H1 (cell line): ENCODE measurements around the gene PPFIBP2. TPM values are rescaled to one million over a fixed set of nuclear protein-coding genes. Genes with fewer than 3 reads are reported as not detected.

Source experiments
- CTCF ChIA-PET: fragments of 300-600 bp; sonication (Branson Sonifier 250); formaldehyde crosslinking; loops from one replicate; lab custom pipeline; 2021; ENCODE audit not compliant: partially characterized antibody; lab: Charles Lee
- POLR2A ChIA-PET: fragments of 300-600 bp; sonication (Branson Sonifier 250); formaldehyde crosslinking; loops from one replicate; lab custom pipeline; 2021; ENCODE audit warnings: inconsistent platforms; ENCODE audit not compliant: partially characterized antibody; lab: Charles Lee
- DNase-seq, 2 experiments: peaks; one replicate each; pipeline versions ENCODE4 v3.0.0 to v3.0.0-alpha.2; 2010 to 2022; ENCODE audit warnings: low spot score in 2 of 2, low read depth in 1 of 2, mixed read lengths in 1 of 2
- FAIRE-seq: peaks from 2 replicates; lab custom pipeline; 2011; peaks lifted over from hg19 to GRCh38; lab: Jason Lieb, UNC
- H2AFZ ChIP-seq: 2 replicates; pipeline ENCODE4 v1.8.1; 2012; ENCODE audit warnings: low read length, inconsistent platforms
- H2AK5ac ChIP-seq: 2 replicates; pipeline ENCODE4 v1.6.1; 2013; ENCODE audit warnings: low read depth, low read length
- H2BK120ac ChIP-seq: replicated peaks from 2 replicates; pipeline ENCODE3; 2013; ENCODE audit warnings: low read depth, low read length, inconsistent platforms
- H2BK12ac ChIP-seq: 2 replicates; pipeline ENCODE4 v1.6.1; 2013; ENCODE audit warnings: low read depth, low read length
- H2BK15ac ChIP-seq: 2 replicates; pipeline ENCODE4 v1.6.1; 2013; ENCODE audit warnings: low read length
- H2BK20ac ChIP-seq: 2 replicates; pipeline ENCODE4 v1.6.1; 2013; ENCODE audit warnings: low read length
- H2BK5ac ChIP-seq: 2 replicates; pipeline ENCODE4 v1.6.1; 2013; ENCODE audit warnings: low read depth, low read length
- H3K14ac ChIP-seq: 2 replicates; pipeline ENCODE4 v1.6.1; 2013; ENCODE audit warnings: inconsistent platforms; ENCODE audit not compliant: insufficient read length
- H3K18ac ChIP-seq: 2 replicates; pipeline ENCODE4 v1.6.1; 2013; ENCODE audit warnings: low read length; ENCODE audit errors: extremely low read depth
- H3K23ac ChIP-seq: 2 replicates; pipeline ENCODE4 v1.6.1; 2013; ENCODE audit warnings: inconsistent platforms; ENCODE audit not compliant: insufficient read length
- H3K23me2 ChIP-seq: 2 replicates; pipeline ENCODE4 v1.6.1; 2013; ENCODE audit warnings: low read depth, low read length
- H3K27ac ChIP-seq: 2 replicates; pipeline ENCODE4 v1.6.1; 2011; ENCODE audit warnings: low read depth, low read length, inconsistent platforms
- H3K27me3 ChIP-seq, 4 experiments: replicated peaks in 1 of 4; 1 replicate in 1 of 4; 2 replicates in 3 of 4; pipeline versions ENCODE4 v1.6.1 to v1.8.1; 2011 to 2013; ENCODE audit warnings: low read length in 3 of 4, mild to moderate bottlenecking in 3 of 4, inconsistent platforms in 2 of 4, mixed read lengths in 2 of 4, moderate library complexity in 1 of 4; ENCODE audit not compliant: control insufficient read depth in 3 of 4, insufficient read depth in 3 of 4; ENCODE audit errors: extremely low read depth in 1 of 4
- H3K36me3 ChIP-seq, 4 experiments: 2 replicates each; pipeline versions ENCODE4 v1.6.1 to v1.8.1; 2011 to 2013; ENCODE audit warnings: mild to moderate bottlenecking in 4 of 4, low read length in 3 of 4, moderate library complexity in 2 of 4, control low read depth in 1 of 4, inconsistent platforms in 1 of 4; ENCODE audit not compliant: insufficient read depth in 4 of 4, control insufficient read depth in 2 of 4
- H3K4ac ChIP-seq: replicated peaks from 2 replicates; pipeline ENCODE3; 2013; ENCODE audit warnings: low read length, low read depth, mixed read lengths, inconsistent platforms; ENCODE audit not compliant: insufficient read length
- H3K4me1 ChIP-seq, 4 experiments: replicated peaks in 1 of 4; 1 replicate in 1 of 4; 2 replicates in 3 of 4; pipeline versions ENCODE4 v1.6.1 to v1.8.1; 2011 to 2013; ENCODE audit warnings: low read length in 3 of 4, inconsistent platforms in 2 of 4, mixed read lengths in 1 of 4; ENCODE audit not compliant: insufficient read depth in 4 of 4, control insufficient read depth in 3 of 4
- H3K4me2 ChIP-seq, 2 experiments: 2 replicates each; pipeline versions ENCODE4 v1.6.1 to v1.8.1; 2011 to 2013; ENCODE audit warnings: low read depth in 2 of 2, low read length in 2 of 2, control low read depth in 1 of 2, inconsistent platforms in 1 of 2, mild to moderate bottlenecking in 1 of 2; ENCODE audit not compliant: insufficient read depth in 1 of 2
- H3K4me3 ChIP-seq, 4 experiments: fragments of 200-600, 300-600 bp in 1 of 4; sonication (generic), shearing (Covaris generic), sonication (Bioruptor Twin) in 1 of 4; 2 replicates each; pipeline versions ENCODE4 v1.5.1 to v1.8.1; 2011 to 2016; ENCODE audit warnings: low read length in 4 of 4, low read depth in 3 of 4, control low read depth in 2 of 4, inconsistent platforms in 2 of 4, mild to moderate bottlenecking in 2 of 4, mixed read lengths in 1 of 4, moderate library complexity in 1 of 4; ENCODE audit not compliant: insufficient read depth in 2 of 4; ENCODE audit errors: extremely low read depth in 1 of 4
- H3K56ac ChIP-seq: replicated peaks from 2 replicates; pipeline ENCODE3; 2013; ENCODE audit warnings: low read depth, mild to moderate bottlenecking, mixed read lengths, low read length, inconsistent platforms; ENCODE audit not compliant: insufficient read length
- H3K79me1 ChIP-seq: 2 replicates; pipeline ENCODE4 v1.6.1; 2013; ENCODE audit warnings: low read depth, low read length, control low read depth
- H3K79me2 ChIP-seq, 2 experiments: 2 replicates each; pipeline versions ENCODE4 v1.6.1 to v1.8.1; 2012 to 2013; ENCODE audit warnings: low read length in 2 of 2, mild to moderate bottlenecking in 2 of 2, inconsistent platforms in 1 of 2; ENCODE audit not compliant: insufficient read depth in 2 of 2, control insufficient read depth in 1 of 2
- H3K9ac ChIP-seq, 4 experiments: replicated peaks in 1 of 4; 1 replicate in 1 of 4; 2 replicates in 3 of 4; pipeline versions ENCODE4 v1.6.1 to v1.8.1; 2011 to 2013; ENCODE audit warnings: low read depth in 3 of 4, low read length in 3 of 4, control low read depth in 2 of 4, mild to moderate bottlenecking in 2 of 4, moderate library complexity in 2 of 4, inconsistent platforms in 1 of 4; ENCODE audit errors: extremely low read depth in 1 of 4
- H3K9me3 ChIP-seq, 2 experiments: 2 replicates each; pipeline versions ENCODE4 v1.6.1 to v1.8.1; 2012 to 2013; ENCODE audit warnings: mild to moderate bottlenecking in 2 of 2, moderate library complexity in 2 of 2, control low read depth in 1 of 2, inconsistent platforms in 1 of 2, low read depth in 1 of 2, low read length in 1 of 2, mixed read lengths in 1 of 2; ENCODE audit not compliant: insufficient read depth in 2 of 2
- H4K20me1 ChIP-seq, 2 experiments: replicated peaks in 1 of 2; 2 replicates each; pipeline versions ENCODE3 to v1.8.1; 2011 to 2013; ENCODE audit warnings: inconsistent platforms in 2 of 2, low read length in 2 of 2, mild to moderate bottlenecking in 1 of 2; ENCODE audit not compliant: insufficient read depth in 2 of 2, control insufficient read depth in 1 of 2
- H4K5ac ChIP-seq: 2 replicates; pipeline ENCODE4 v1.6.1; 2013; ENCODE audit warnings: low read length, low read depth, mixed read lengths, inconsistent platforms; ENCODE audit not compliant: insufficient read length
- H4K8ac ChIP-seq: 2 replicates; pipeline ENCODE4 v1.8.0; 2013; ENCODE audit warnings: mild to moderate bottlenecking, moderate library complexity, low read length, inconsistent platforms; ENCODE audit not compliant: insufficient read depth; ENCODE audit errors: extremely low read depth
- H4K91ac ChIP-seq: replicated peaks from 2 replicates; pipeline ENCODE3; 2013; ENCODE audit warnings: low read length, mixed read lengths, inconsistent platforms; ENCODE audit not compliant: insufficient read length
- ASH2L ChIP-seq: fragments of 200-600, 300-600 bp; sonication (generic); IDR thresholded peaks from one replicate; pipeline ENCODE4 v1.7.1; 2017; ENCODE audit warnings: low read length
- BRCA1 ChIP-seq: IDR thresholded peaks from 2 replicates; pipeline ENCODE4 v1.6.1; 2012; ENCODE audit warnings: low read depth, low read length, improper control_type of control experiment
- CEBPB ChIP-seq: IDR thresholded peaks from 2 replicates; pipeline ENCODE4 v1.6.1; 2012; ENCODE audit warnings: low read depth, low read length
- CREB1 ChIP-seq: IDR thresholded peaks from 2 replicates; pipeline ENCODE4 v1.6.1; 2012; ENCODE audit warnings: inconsistent platforms
- FOSL1 ChIP-seq: IDR thresholded peaks from 2 replicates; pipeline ENCODE4 v1.6.1; 2011; ENCODE audit warnings: mild to moderate bottlenecking, low read depth, low read length, moderate library complexity; ENCODE audit not compliant: insufficient read depth
- KDM4A ChIP-seq: IDR thresholded peaks from one replicate; pipeline ENCODE4 v1.7.1; 2012; ENCODE audit warnings: low read depth, mild to moderate bottlenecking, moderate library complexity, low read length, inconsistent platforms; ENCODE audit not compliant: severe bottlenecking
- KDM5A ChIP-seq: fragments of 200-600 bp; IDR thresholded peaks from 2 replicates; pipeline ENCODE4 v1.7.1; 2012; ENCODE audit warnings: mild to moderate bottlenecking, low read length, inconsistent platforms, mixed read lengths
- RFX5 ChIP-seq: IDR thresholded peaks from 2 replicates; pipeline ENCODE4 v1.6.1; 2011; ENCODE audit warnings: low read depth, low read length, improper control_type of control experiment, borderline replicate concordance
- RXRA ChIP-seq: IDR thresholded peaks from 2 replicates; pipeline ENCODE4 v1.6.1; 2011; ENCODE audit warnings: low read depth, mild to moderate bottlenecking, low read length, moderate library complexity; ENCODE audit not compliant: insufficient read depth
- SP2 ChIP-seq: IDR thresholded peaks from 2 replicates; pipeline ENCODE4 v1.6.1; 2012; ENCODE audit warnings: mild to moderate bottlenecking, low read length, inconsistent platforms
- TCF12 ChIP-seq: IDR thresholded peaks from 2 replicates; pipeline ENCODE4 v1.6.1; 2011; ENCODE audit warnings: low read depth, mild to moderate bottlenecking, low read length
- WGBS, 2 experiments: shearing (Covaris generic) in 1 of 2; methylation state at CpG; one replicate each; pipeline versions ENCODE4 v1.1.6 to v1.1.7; 2013 to 2015; ENCODE audit warnings: low lambda C conversion rate in 2 of 2, mixed read lengths in 2 of 2, inconsistent platforms in 1 of 2, low coverage in 1 of 2, missing lambda C conversion rate in 1 of 2; ENCODE audit not compliant: insufficient replicate concordance in 2 of 2, insufficient coverage in 1 of 2, insufficient read length in 1 of 2; ENCODE audit errors: extremely low coverage in 1 of 2, missing lambda C conversion rate in 1 of 2; 5-methylcytosine and 5-hydroxymethylcytosine counted together
- polyA plus RNA-seq, 7 experiments: library from polyadenylated mRNA; depleted of rRNA in 3 of 7; stranded (reverse) in 5 of 7; unstranded in 2 of 7; fragments of >200 nt in 5 of 7; fragments of 200-250 nt in 2 of 7; gene quantifications; 1 replicate in 5 of 7; 2 replicates in 1 of 7; 4 replicates in 1 of 7; pipeline versions ENCODE4 v1.2.1 to v1.2.3, GENCODE V29; 2011 to 2013; ENCODE audit warnings: missing spikeins in 2 of 7, mixed read lengths in 2 of 7
- total RNA-seq: library from RNA; stranded (reverse); fragmentation: NEBNext Ultra II Directional; extraction: Animal tissue kit (Norgen Biotek cat#: 25700); gene quantifications from 2 replicates; pipeline ENCODE4 v1.2.1, GENCODE V29; 2021

The PPFIBP2 gene
- total and polyA plus RNA-seq, 2 of the 8 experiments (the other 6 are each of a cell fraction or from before 2014, with no cell fraction given) = 5.5 to 9.8 TPM

- Histone ChIP-seq H4K20me1 (no peaks in the 10 kb centered on the region), H3K56ac (no peak overlapping the region), H3K79me1 (no peaks in the 10 kb centered on the region), H2BK12ac (no peak overlapping the region), H3K9ac (no peak overlapping the region), H3K9me3 (no peaks in the 10 kb centered on the region), H3K27me3 (peaks cover 0 to 1% (median 0%) of the 10 kb centered on the region in 4 experiments; a peak in 1 of 7 replicates), H2AK5ac (no peak overlapping the region), H3K4me3 (no peak overlapping the region), H3K27ac (no peak overlapping the region), H3K23me2 (no peaks in the 10 kb centered on the region), H3K4me1 (no peaks in the 10 kb centered on the region), H4K8ac (no peak overlapping the region), H3K18ac (no peak overlapping the region), H3K4me2 (no peak overlapping the region), H4K5ac (no peak overlapping the region), H3K4ac (no peak overlapping the region), H3K14ac (no peak overlapping the region), H2BK15ac (no peak overlapping the region), H2BK20ac (no peak overlapping the region), H3K36me3 (0 out of 8 replicates have a peak, but pooled peaks cover 0 to 2% (median 0%) of the 10 kb centered on the region in 4 experiments), H3K23ac (no peak overlapping the region), H2BK5ac (no peak overlapping the region), H3K79me2 (no peaks in the 10 kb centered on the region), H2BK120ac (no peak overlapping the region), H4K91ac (no peak overlapping the region), H2AFZ (no peak overlapping the region)
- ChIA-PET CTCF (interaction anchor here (0.6 to 16.4 kb wide), 4 partner anchors 8 to 638 kb away, joined by 3 to 325 read pairs (median 4); no protein-coding TSS in a partner anchor), POLR2A (no interaction called here)
- 91% methylated on average over 3 of the region's 3 CpGs; no CpG with 5 or more reads in 1 of the 2 experiments for WGBS, 2 experiments
- DNase-seq (no peak), FAIRE-seq (no peak)
- TF ChIP-seq SP2 (no peak), TCF12 (no peak), CEBPB (no peak), ASH2L (no peak), RFX5 (no peak), CREB1 (no peak), FOSL1 (no peak), KDM5A (no peak), BRCA1 (no peak), RXRA (no peak), KDM4A (no peak)
Measured at GRCh38 chr11:7645206-7645605, 131.4 kb downstream of the PPFIBP2 start.
